HepG2 (cell line): Measurements from ENCODE around the gene TUT4. TPM values are rescaled to one million over a fixed set of nuclear protein-coding genes. Genes with fewer than 3 reads are reported as not detected.

Source experiments
- ATAC-seq: fragments of 200-7000 bp; cut with Tn5 transposase; 3 replicates; pipeline ENCODE4 v1.9.1; 2020; ENCODE audit warnings: mild to moderate bottlenecking, moderate library complexity
- BruUV-seq: library from RNA; stranded (reverse); fragments of 400-500 nt; replicated peaks from 2 replicates; lab custom pipeline; 2021; lab: Mats Ljungman, UMichigan
- CTCF ChIA-PET: fragments of 300-600 bp; formaldehyde crosslinking; extraction: SDS; loops from one replicate; lab custom pipeline; 2021; ENCODE audit warnings: low total read pairs, inconsistent platforms, low intra/inter-chr PET ratio; lab: Yijun Ruan, JAX
- POLR2A ChIA-PET: fragments of 350-600 bp; sonication (Branson Sonifier 250); formaldehyde crosslinking; loops from one replicate; lab custom pipeline; 2020; ENCODE audit warnings: antibody characterized with exemption, inconsistent platforms; lab: Yijun Ruan, JAX
- DNase-seq: peaks from one replicate; pipeline ENCODE4 v3.0.0-alpha.2; 2015; ENCODE audit warnings: low spot score
- FAIRE-seq: peaks from 3 replicates; lab custom pipeline; 2011; peaks lifted over from hg19 to GRCh38; lab: Jason Lieb, UNC
- H2AFZ ChIP-seq: one replicate; pipeline ENCODE4 v1.6.1; 2011; ENCODE audit warnings: low read length, inconsistent platforms
- H3K27ac ChIP-seq: fragments of 300-600 bp; 3 replicates; pipeline ENCODE4 v1.8.0; 2011; ENCODE audit warnings: mixed run types, mild to moderate bottlenecking, mixed read lengths, low read length, inconsistent platforms; ENCODE audit not compliant: insufficient read depth; ENCODE audit errors: extremely low read length
- H3K27me3 ChIP-seq, 2 experiments: fragments of 200-600 bp in 1 of 2; 2 replicates in 1 of 2; 3 replicates in 1 of 2; pipeline versions ENCODE4 v1.6.0 to v1.8.0; 2011; ENCODE audit warnings: low read length in 2 of 2, mild to moderate bottlenecking in 2 of 2, moderate library complexity in 2 of 2, inconsistent platforms in 1 of 2; ENCODE audit not compliant: insufficient read depth in 2 of 2, control insufficient read depth in 1 of 2
- H3K36me3 ChIP-seq, 2 experiments: fragments of 200-600 bp in 1 of 2; replicated peaks in 1 of 2; 2 replicates in 1 of 2; 3 replicates in 1 of 2; pipeline versions ENCODE4 v1.5.1 to v1.8.0; 2011; ENCODE audit warnings: low read length in 2 of 2, inconsistent platforms in 1 of 2; ENCODE audit not compliant: insufficient read depth in 2 of 2, control insufficient read depth in 1 of 2
- H3K4me1 ChIP-seq: 2 replicates; pipeline ENCODE4 v1.5.1; 2012; ENCODE audit warnings: low read length, inconsistent platforms; ENCODE audit not compliant: insufficient read depth
- H3K4me2 ChIP-seq: 2 replicates; pipeline ENCODE4 v1.6.0; 2011; ENCODE audit warnings: low read depth, low read length, inconsistent platforms
- H3K4me3 ChIP-seq, 3 experiments: fragments of 200-600 bp in 1 of 3; sonication (generic), shearing (Covaris generic) in 1 of 3; replicated peaks in 1 of 3; 2 replicates each; pipeline ENCODE4 v1.5.1; 2011 to 2016; ENCODE audit warnings: low read length in 3 of 3, inconsistent platforms in 2 of 3, low read depth in 2 of 3, mild to moderate bottlenecking in 2 of 3, control low read depth in 1 of 3, mixed read lengths in 1 of 3; ENCODE audit not compliant: insufficient read depth in 1 of 3
- H3K79me2 ChIP-seq: one replicate; pipeline ENCODE4 v1.6.1; 2011; ENCODE audit warnings: low read length, inconsistent platforms; ENCODE audit not compliant: insufficient read depth
- H3K9ac ChIP-seq: 2 replicates; pipeline ENCODE4 v1.6.0; 2011; ENCODE audit warnings: mild to moderate bottlenecking, low read depth, low read length, inconsistent platforms; ENCODE audit not compliant: insufficient read depth
- H3K9me3 ChIP-seq: 2 replicates; pipeline ENCODE4 v1.5.1; 2012; ENCODE audit warnings: mild to moderate bottlenecking, low read length
- H4K20me1 ChIP-seq: 2 replicates; pipeline ENCODE4 v1.6.0; 2011; ENCODE audit warnings: inconsistent platforms, mild to moderate bottlenecking, low read length, moderate library complexity; ENCODE audit not compliant: insufficient read depth
- FIP1L1 ChIP-seq: fragments of 200-400 bp; formaldehyde crosslinking; IDR thresholded peaks from 2 replicates; pipeline ENCODE4 v1.6.1; 2018; ENCODE audit warnings: low read depth, mild to moderate bottlenecking, low read length, moderate library complexity, borderline replicate concordance; ENCODE audit not compliant: insufficient read depth
- FOXA3 ChIP-seq: IDR thresholded peaks from 2 replicates; pipeline ENCODE4 v1.6.1; 2016; ENCODE audit warnings: missing genetic modification reagents, missing compliant biosample characterization
- MXD4 ChIP-seq: IDR thresholded peaks from 2 replicates; pipeline ENCODE4 v1.6.1; 2016; ENCODE audit warnings: mild to moderate bottlenecking, missing biosample characterization, missing genetic modification reagents
- RORA ChIP-seq: sonication (generic); formaldehyde crosslinking; IDR thresholded peaks from 2 replicates; pipeline ENCODE4 v1.5.0; 2020; ENCODE audit warnings: mild to moderate bottlenecking, missing genetic modification reagents, moderate library complexity
- SRSF1 ChIP-seq: fragments of 200-400 bp; formaldehyde crosslinking; optimal IDR thresholded peaks from 2 replicates; pipeline ENCODE3; 2017; ENCODE audit warnings: mild to moderate bottlenecking, low read depth, low read length, moderate library complexity
- ZBTB33 ChIP-seq: sonication (generic); formaldehyde crosslinking; IDR thresholded peaks from 2 replicates; pipeline ENCODE4 v1.4.0; 2020; ENCODE audit warnings: missing genetic modification reagents
- ZEB1 ChIP-seq: IDR thresholded peaks from 2 replicates; pipeline ENCODE4 v1.6.1; 2012; ENCODE audit warnings: mild to moderate bottlenecking, low read depth, inconsistent platforms; ENCODE audit not compliant: insufficient replicate concordance
- ZNF234 ChIP-seq: sonication (generic); formaldehyde crosslinking; conservative IDR thresholded peaks from 2 replicates; pipeline ENCODE4 v1.5.1; 2020; ENCODE audit warnings: mild to moderate bottlenecking, missing genetic modification reagents
- WGBS: methylation state at CpG from one replicate; pipeline ENCODE4 v1.1.6; 2017; ENCODE audit warnings: low lambda C conversion rate; 5-methylcytosine and 5-hydroxymethylcytosine counted together
- in situ Hi-C: cut with HindIII; loops from 2 replicates; pipeline ENCODE4 v1.10.0; 2017; ENCODE audit warnings: low pct_unique_long_range_greater_than_20kb; ENCODE audit not compliant: extremely low pct_ligation_motif_present
- intact Hi-C: fragments of 100-400 bp; cut with micrococcal nuclease; formaldehyde crosslinking; loops from one replicate; pipeline ENCODE4 v1.10.0; 2022; ENCODE audit not compliant: unreplicated experiment
- polyA plus RNA-seq, 8 experiments: library from polyadenylated mRNA; depleted of rRNA in 3 of 8; stranded (reverse) in 7 of 8; unstranded in 1 of 8; fragments of >200 nt; fragmentation: Illumina TruSeq in 4 of 8; extraction: Trizol in 4 of 8; gene quantifications; 2 replicates each; pipeline versions ENCODE4 v1.2.1 to v1.2.3, GENCODE V29; 2011 to 2016; ENCODE audit warnings: low read depth in 4 of 8, missing spikeins in 1 of 8, mixed read lengths in 1 of 8; ENCODE audit not compliant: insufficient read depth in 1 of 8
- total RNA-seq, 5 experiments: library from RNA; depleted of rRNA; stranded (reverse); fragments of >200 nt; fragmentation: Illumina TruSeq; extraction: Trizol; gene quantifications; 2 replicates each; pipeline ENCODE4 v1.2.3, GENCODE V29; 2016; ENCODE audit warnings: low read depth in 1 of 5
- TF ChIP-seq, protein P1 (sequence below): sonication (generic); formaldehyde crosslinking; IDR thresholded peaks from 2 replicates; pipeline ENCODE4 v1.4.0; 2020; ENCODE audit warnings: mild to moderate bottlenecking, missing genetic modification reagents
- TF ChIP-seq, protein P2 (sequence below): sonication (generic); formaldehyde crosslinking; IDR thresholded peaks from 2 replicates; pipeline ENCODE4 v1.5.0; 2020; ENCODE audit warnings: mild to moderate bottlenecking, missing genetic modification reagents, borderline replicate concordance

Gene TUT4
- total and polyA plus RNA-seq, 2 of the 13 experiments (the other 11 are each of a cell fraction or from before 2014, with no cell fraction given): 44.7 to 53.5 TPM

DNA sequence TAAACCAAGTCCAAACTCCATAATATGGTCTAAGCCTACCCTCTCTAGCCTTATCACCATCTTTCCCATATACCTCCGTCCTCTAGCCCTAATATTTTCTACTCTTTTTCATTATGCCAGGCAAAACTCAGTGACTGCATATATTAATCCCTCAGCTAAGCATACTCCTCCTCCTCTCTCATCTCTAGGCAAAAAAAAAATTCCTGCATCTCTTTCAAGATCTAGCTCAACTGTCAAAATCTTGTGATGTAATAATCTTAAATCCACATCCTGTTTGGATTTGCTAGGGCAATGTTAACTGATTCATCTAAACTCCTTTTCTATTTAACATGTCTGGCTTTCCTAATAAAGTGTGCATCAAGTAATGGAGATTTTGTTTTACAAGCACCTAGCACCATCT lies 128.1 kb downstream of the TUT4 start:
- intact Hi-C loops (no loop called here), in situ Hi-C loops (no loop called here)
- Histone ChIP-seq H3K4me3 (no peak overlapping the region), H3K4me1 (no peaks in the 10 kb centered on the region), H3K27me3 (no peaks in the 10 kb centered on the region), H3K4me2 (no peak overlapping the region), H3K79me2 (no peaks in the 10 kb centered on the region), H2AFZ (no peak overlapping the region), H3K9me3 (no peaks in the 10 kb centered on the region), H3K36me3 (peaks cover 3 to 45% of the 10 kb centered on the region in 2 experiments), H3K27ac (no peak overlapping the region), H3K9ac (no peak overlapping the region), H4K20me1 (no peaks in the 10 kb centered on the region)
- ChIA-PET POLR2A (no interaction called here), CTCF (no interaction called here)
- BruUV-seq: no TSS peak
- 96% methylated on average over 1 of the region's 1 CpG for WGBS
- DNase-seq (no peak), ATAC-seq (no peak), FAIRE-seq (no peak)
- TF ChIP-seq RORA (CRISPR knock-in tag): no peak
- no peak for TF ChIP-seq FIP1L1
- no peak for TF ChIP-seq ZBTB33 (CRISPR knock-in tag)
- TF ChIP-seq FOXA3 (CRISPR knock-in tag): no peak
- no peak for TF ChIP-seq SRSF1
- TF ChIP-seq, protein P1, sequence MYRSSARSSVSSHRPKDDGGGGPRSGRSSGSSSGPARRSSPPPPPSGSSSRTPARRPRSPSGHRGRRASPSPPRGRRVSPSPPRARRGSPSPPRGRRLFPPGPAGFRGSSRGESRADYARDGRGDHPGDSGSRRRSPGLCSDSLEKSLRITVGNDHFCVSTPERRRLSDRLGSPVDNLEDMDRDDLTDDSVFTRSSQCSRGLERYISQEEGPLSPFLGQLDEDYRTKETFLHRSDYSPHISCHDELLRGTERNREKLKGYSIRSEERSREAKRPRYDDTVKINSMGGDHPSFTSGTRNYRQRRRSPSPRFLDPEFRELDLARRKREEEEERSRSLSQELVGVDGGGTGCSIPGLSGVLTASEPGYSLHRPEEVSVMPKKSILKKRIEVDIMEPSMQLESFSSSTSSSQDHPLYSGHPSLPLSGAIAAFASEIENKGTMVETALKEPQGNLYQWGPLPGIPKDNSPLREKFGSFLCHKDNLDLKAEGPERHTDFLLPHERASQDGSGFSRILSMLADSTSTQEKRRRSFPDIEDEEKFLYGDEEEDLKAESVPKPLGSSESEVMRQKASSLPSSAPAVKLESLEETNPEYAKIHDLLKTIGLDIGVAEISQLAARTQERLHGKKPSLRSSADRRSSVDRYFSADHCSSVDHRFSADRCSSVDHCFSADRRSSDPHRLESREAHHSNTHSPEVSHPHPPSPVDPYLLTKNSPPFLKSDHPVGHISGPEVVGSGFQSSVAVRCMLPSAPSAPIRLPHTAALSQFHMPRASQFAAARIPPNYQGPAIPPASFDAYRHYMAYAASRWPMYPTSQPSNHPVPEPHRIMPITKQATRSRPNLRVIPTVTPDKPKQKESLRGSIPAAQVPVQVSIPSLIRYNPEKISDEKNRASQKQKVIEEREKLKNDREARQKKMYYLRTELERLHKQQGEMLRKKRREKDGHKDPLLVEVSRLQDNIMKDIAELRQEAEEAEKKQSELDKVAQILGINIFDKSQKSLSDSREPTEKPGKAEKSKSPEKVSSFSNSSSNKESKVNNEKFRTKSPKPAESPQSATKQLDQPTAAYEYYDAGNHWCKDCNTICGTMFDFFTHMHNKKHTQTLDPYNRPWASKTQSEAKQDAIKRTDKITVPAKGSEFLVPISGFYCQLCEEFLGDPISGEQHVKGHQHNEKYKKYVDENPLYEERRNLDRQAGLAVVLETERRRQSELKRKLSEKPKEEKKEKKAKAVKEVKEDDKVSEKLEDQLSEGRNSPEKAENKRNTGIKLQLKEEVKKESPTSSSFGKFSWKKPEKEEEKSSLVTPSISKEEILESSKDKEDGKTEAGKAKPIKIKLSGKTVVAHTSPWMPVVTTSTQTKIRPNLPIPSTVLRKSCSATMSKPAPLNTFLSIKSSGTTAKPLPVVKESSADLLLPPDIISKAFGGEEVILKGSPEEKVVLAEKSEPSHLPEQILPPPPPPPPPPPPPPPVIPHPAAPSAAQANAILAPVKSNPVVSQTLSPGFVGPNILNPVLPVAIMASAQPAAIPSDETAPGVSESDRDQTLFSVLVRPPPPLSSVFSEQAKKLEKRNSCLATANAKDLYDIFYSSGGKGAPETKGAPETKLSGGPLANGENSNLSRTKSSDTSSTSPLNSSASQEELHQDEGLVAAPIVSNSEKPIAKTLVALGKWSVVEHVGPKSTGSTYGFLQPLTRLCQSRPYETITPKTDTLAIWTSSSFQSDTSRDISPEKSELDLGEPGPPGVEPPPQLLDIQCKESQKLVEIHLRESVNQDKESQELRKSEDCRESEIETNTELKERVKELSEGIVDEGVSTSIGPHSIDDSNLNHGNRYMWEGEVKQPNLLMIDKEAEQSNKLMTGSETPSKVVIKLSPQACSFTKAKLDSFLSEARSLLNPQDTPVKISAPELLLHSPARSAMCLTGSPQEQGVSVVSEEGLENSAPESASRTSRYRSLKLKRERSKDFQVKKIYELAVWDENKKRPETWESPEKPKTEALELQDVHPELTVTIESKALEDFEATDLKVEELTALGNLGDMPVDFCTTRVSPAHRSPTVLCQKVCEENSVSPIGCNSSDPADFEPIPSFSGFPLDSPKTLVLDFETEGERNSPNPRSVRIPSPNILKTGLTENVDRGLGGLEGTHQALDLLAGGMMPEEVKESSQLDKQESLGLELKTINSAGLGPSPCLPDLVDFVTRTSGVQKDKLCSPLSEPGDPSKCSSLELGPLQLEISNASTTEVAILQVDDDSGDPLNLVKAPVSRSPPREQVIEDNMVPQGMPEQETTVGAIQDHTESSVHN (CRISPR knock-in tag): no peak
- TF ChIP-seq, protein P2, sequence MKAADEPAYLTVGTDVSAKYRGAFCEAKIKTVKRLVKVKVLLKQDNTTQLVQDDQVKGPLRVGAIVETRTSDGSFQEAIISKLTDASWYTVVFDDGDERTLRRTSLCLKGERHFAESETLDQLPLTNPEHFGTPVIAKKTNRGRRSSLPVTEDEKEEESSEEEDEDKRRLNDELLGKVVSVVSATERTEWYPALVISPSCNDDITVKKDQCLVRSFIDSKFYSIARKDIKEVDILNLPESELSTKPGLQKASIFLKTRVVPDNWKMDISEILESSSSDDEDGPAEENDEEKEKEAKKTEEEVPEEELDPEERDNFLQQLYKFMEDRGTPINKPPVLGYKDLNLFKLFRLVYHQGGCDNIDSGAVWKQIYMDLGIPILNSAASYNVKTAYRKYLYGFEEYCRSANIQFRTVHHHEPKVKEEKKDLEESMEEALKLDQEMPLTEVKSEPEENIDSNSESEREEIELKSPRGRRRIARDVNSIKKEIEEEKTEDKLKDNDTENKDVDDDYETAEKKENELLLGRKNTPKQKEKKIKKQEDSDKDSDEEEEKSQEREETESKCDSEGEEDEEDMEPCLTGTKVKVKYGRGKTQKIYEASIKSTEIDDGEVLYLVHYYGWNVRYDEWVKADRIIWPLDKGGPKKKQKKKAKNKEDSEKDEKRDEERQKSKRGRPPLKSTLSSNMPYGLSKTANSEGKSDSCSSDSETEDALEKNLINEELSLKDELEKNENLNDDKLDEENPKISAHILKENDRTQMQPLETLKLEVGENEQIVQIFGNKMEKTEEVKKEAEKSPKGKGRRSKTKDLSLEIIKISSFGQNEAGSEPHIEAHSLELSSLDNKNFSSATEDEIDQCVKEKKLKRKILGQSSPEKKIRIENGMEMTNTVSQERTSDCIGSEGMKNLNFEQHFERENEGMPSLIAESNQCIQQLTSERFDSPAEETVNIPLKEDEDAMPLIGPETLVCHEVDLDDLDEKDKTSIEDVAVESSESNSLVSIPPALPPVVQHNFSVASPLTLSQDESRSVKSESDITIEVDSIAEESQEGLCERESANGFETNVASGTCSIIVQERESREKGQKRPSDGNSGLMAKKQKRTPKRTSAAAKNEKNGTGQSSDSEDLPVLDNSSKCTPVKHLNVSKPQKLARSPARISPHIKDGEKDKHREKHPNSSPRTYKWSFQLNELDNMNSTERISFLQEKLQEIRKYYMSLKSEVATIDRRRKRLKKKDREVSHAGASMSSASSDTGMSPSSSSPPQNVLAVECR: no peak
- TF ChIP-seq ZNF234: no peak
- no peak for TF ChIP-seq ZEB1
- TF ChIP-seq MXD4 (CRISPR knock-in tag): no peak
